HEK293 (cell line): Measurements from ENCODE around the gene MRPS18A.

Experiments
- CTCF ChIA-PET: fragments of 350-600 bp; formaldehyde crosslinking; extraction: SDS; loops from one replicate; lab custom pipeline; 2021; ENCODE audit warnings: antibody characterized with exemption; lab: Yijun Ruan, JAX
- POLR2A ChIA-PET: fragments of 300-600 bp; formaldehyde crosslinking; extraction: SDS; loops from one replicate; lab custom pipeline; 2020; ENCODE audit warnings: antibody characterized with exemption, inconsistent platforms; lab: Yijun Ruan, JAX
- H3K27ac ChIP-seq: fragments of 200-500 bp; sonication (Bioruptor generic); 2 replicates; pipeline ENCODE4 v1.5.1; 2014; ENCODE audit warnings: low read depth, low read length, control low read depth, inconsistent platforms; ENCODE audit errors: extremely low read depth
- H3K36me3 ChIP-seq, 2 experiments: fragments of 200-500 bp in 1 of 2; sonication (Bioruptor generic) in 1 of 2; 1 replicate in 1 of 2; 2 replicates in 1 of 2; pipeline ENCODE4 v1.5.1; 2014 to 2017; ENCODE audit warnings: inconsistent platforms in 2 of 2, low read length in 2 of 2; ENCODE audit not compliant: control insufficient read depth in 2 of 2, insufficient read depth in 1 of 2
- H3K4me1 ChIP-seq: fragments of 200-500 bp; sonication (Bioruptor generic); 2 replicates; pipeline ENCODE4 v1.5.1; 2014; ENCODE audit warnings: mild to moderate bottlenecking, low read length, inconsistent platforms; ENCODE audit not compliant: control insufficient read depth, insufficient read depth
- H3K4me3 ChIP-seq: 2 replicates; pipeline ENCODE4 v1.5.1; 2011; ENCODE audit warnings: low read depth, mild to moderate bottlenecking, control low read depth, low read length, moderate library complexity
- H3K9me3 ChIP-seq: fragments of 200-500 bp; sonication (Bioruptor generic); 2 replicates; pipeline ENCODE4 v1.5.1; 2014; ENCODE audit warnings: low read depth, low read length, inconsistent platforms; ENCODE audit not compliant: control insufficient read depth, insufficient read depth
- ATF2 ChIP-seq: fragments of 450-650 bp; formaldehyde crosslinking; IDR thresholded peaks from 2 replicates; pipeline ENCODE4 v1.5.1; 2016; ENCODE audit warnings: missing biosample characterization, missing genetic modification characterization, low read depth
- GLIS1 ChIP-seq: fragments of 450-650 bp; formaldehyde crosslinking; IDR thresholded peaks from 2 replicates; pipeline ENCODE4 v1.5.1; 2016; ENCODE audit warnings: missing biosample characterization, missing genetic modification characterization
- HOXC10 ChIP-seq: sonication (generic); formaldehyde crosslinking; IDR thresholded peaks from 2 replicates; pipeline ENCODE4 v1.8.1; 2023; ENCODE audit warnings: mild to moderate bottlenecking, missing genetic modification reagents
- KLF1 ChIP-seq: fragments of 450-650 bp; formaldehyde crosslinking; IDR thresholded peaks from 2 replicates; pipeline ENCODE4 v1.5.1; 2016; ENCODE audit warnings: missing biosample characterization, missing genetic modification characterization
- OSR2 ChIP-seq: fragments of 450-650 bp; formaldehyde crosslinking; IDR thresholded peaks from 2 replicates; pipeline ENCODE4 v1.5.1; 2016; ENCODE audit warnings: missing biosample characterization, missing genetic modification characterization
- OVOL3 ChIP-seq: fragments of 450-650 bp; formaldehyde crosslinking; IDR thresholded peaks from 2 replicates; pipeline ENCODE4 v1.5.1; 2016; ENCODE audit warnings: missing biosample characterization, missing genetic modification characterization
- TCF7L2 ChIP-seq: IDR thresholded peaks from 2 replicates; pipeline ENCODE4 v1.6.1; 2011; ENCODE audit warnings: low read depth, mild to moderate bottlenecking, inconsistent platforms, low read length, moderate library complexity, borderline replicate concordance
- ZBTB1 ChIP-seq: fragments of 450-650 bp; formaldehyde crosslinking; IDR thresholded peaks from 2 replicates; pipeline ENCODE4 v1.5.1; 2016; ENCODE audit warnings: missing biosample characterization, missing genetic modification characterization
- ZFHX2 ChIP-seq: fragments of 450-650 bp; formaldehyde crosslinking; conservative IDR thresholded peaks from 2 replicates; pipeline ENCODE4 v1.5.1; 2016; ENCODE audit warnings: missing biosample characterization, missing genetic modification characterization
- ZIC2 ChIP-seq: fragments of 450-650 bp; formaldehyde crosslinking; IDR thresholded peaks from 2 replicates; pipeline ENCODE4 v1.5.1; 2016; ENCODE audit warnings: missing biosample characterization, missing genetic modification characterization
- ZNF121 ChIP-seq: fragments of 450-650 bp; formaldehyde crosslinking; IDR thresholded peaks from 2 replicates; pipeline ENCODE4 v1.5.1; 2016; ENCODE audit warnings: missing biosample characterization, missing genetic modification characterization
- ZNF169 ChIP-seq: fragments of 450-650 bp; formaldehyde crosslinking; IDR thresholded peaks from 2 replicates; pipeline ENCODE4 v1.5.1; 2016; ENCODE audit warnings: missing biosample characterization, missing genetic modification characterization
- ZNF174 ChIP-seq: fragments of 450-650 bp; formaldehyde crosslinking; IDR thresholded peaks from 2 replicates; pipeline ENCODE4 v1.5.0; 2017; ENCODE audit warnings: missing biosample characterization, mild to moderate bottlenecking, missing genetic modification characterization
- ZNF24 ChIP-seq: fragments of 450-650 bp; formaldehyde crosslinking; IDR thresholded peaks from 2 replicates; pipeline ENCODE4 v1.5.1; 2016; ENCODE audit warnings: missing biosample characterization, missing genetic modification characterization
- ZNF26 ChIP-seq: fragments of 450-650 bp; formaldehyde crosslinking; IDR thresholded peaks from 2 replicates; pipeline ENCODE4 v1.5.1; 2016; ENCODE audit warnings: missing biosample characterization, missing genetic modification characterization
- ZNF341 ChIP-seq: fragments of 450-650 bp; formaldehyde crosslinking; IDR thresholded peaks from 2 replicates; pipeline ENCODE4; 2016; ENCODE audit warnings: low read depth, missing biosample characterization, missing genetic modification characterization
- ZNF398 ChIP-seq: fragments of 450-650 bp; formaldehyde crosslinking; IDR thresholded peaks from 2 replicates; pipeline ENCODE4 v1.5.1; 2017; ENCODE audit warnings: missing biosample characterization, missing genetic modification characterization
- ZNF585B ChIP-seq: fragments of 450-650 bp; formaldehyde crosslinking; IDR thresholded peaks from 2 replicates; pipeline ENCODE4 v1.5.1; 2016; ENCODE audit warnings: missing biosample characterization, missing genetic modification characterization
- ZNF677 ChIP-seq: fragments of 450-650 bp; IDR thresholded peaks from 2 replicates; pipeline ENCODE4 v1.5.0; 2018; ENCODE audit warnings: missing biosample characterization, mild to moderate bottlenecking, missing genetic modification characterization, moderate library complexity
- ZNF707 ChIP-seq: fragments of 450-650 bp; formaldehyde crosslinking; IDR thresholded peaks from 2 replicates; pipeline ENCODE4 v1.5.1; 2016; ENCODE audit warnings: missing biosample characterization, missing genetic modification characterization
- ZXDB ChIP-seq: fragments of 450-650 bp; formaldehyde crosslinking; IDR thresholded peaks from 2 replicates; pipeline ENCODE4 v1.5.1; 2016; ENCODE audit warnings: missing biosample characterization, missing genetic modification characterization
- TF ChIP-seq, protein P1 (sequence below): fragments of 450-650 bp; formaldehyde crosslinking; IDR thresholded peaks from 2 replicates; pipeline ENCODE4 v1.5.1; 2016; ENCODE audit warnings: missing biosample characterization, missing genetic modification characterization
- TF ChIP-seq, protein P2 (sequence below): fragments of 450-650 bp; formaldehyde crosslinking; IDR thresholded peaks from 2 replicates; pipeline ENCODE4 v1.5.1; 2016; ENCODE audit warnings: missing biosample characterization, missing genetic modification characterization
- TF ChIP-seq, protein P3 (sequence below): fragments of 450-650 bp; formaldehyde crosslinking; IDR thresholded peaks from 2 replicates; pipeline ENCODE4 v1.5.1; 2017; ENCODE audit warnings: missing biosample characterization, mild to moderate bottlenecking, missing genetic modification characterization, moderate library complexity

MRPS18A gene

DNA sequence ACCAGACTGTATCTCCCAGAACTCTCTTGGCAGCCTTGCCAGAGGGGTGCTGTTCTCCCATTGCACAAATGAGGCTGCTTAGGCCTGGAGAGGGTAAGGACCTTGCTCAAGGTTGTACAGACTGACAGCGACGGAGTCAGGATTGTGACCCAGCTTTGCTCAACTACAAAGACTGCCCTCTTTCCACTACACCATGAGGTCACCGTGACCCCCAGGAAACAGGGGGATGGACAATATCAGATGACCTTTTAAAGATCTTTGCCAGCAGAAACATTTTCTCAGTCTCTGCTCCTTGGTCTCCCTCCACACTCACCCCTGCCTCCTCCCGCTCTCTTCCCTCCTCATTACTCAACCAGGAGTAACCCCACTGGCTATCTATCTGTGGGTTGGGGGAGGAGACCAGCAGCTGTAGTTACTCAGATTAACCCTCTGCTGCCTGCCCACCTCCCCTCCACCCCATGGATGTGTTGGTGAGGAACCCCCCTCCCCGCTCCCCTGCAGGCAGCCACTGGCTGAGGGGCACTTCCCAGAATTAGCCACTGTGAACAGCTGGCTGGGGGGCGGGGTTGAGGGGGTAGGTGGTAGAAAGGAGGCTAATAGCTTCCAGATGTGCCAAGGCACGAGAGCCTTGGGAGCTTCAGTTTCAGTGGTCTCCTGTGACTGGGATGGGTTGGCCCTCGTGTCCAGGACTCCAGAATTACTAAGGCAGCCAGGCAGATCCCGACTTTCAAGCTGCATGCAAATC lies 26.9 kb upstream of the MRPS18A start:
- H3K9me3 ChIP-seq, result no peaks in the 10 kb centered on the region
- no peak overlapping the region for H3K4me3 ChIP-seq
- no peaks in the 10 kb centered on the region for H3K4me1 ChIP-seq
- ChIA-PET POLR2A (interaction anchor here (1.2 kb wide), 1 partner anchor 10 kb away, joined by 5 read pairs; no protein-coding TSS in a partner anchor), CTCF (interaction anchor here (1.0 to 2.3 kb wide), 5 partner anchors 10 to 437 kb away, joined by 3 to 22 read pairs (median 4); no protein-coding TSS in a partner anchor)
- no peak overlapping the region for H3K27ac ChIP-seq
- TF ChIP-seq ZNF677 (tag by site-specific recombination) (no peak), ZXDB (tag by site-specific recombination) (no peak), ATF2 (tag by site-specific recombination) (0 out of 2 replicates have a peak, but pooled peaks have one; percentile 4), ZNF121 (no peak), GLIS1 (tag by site-specific recombination) (peak; percentile 66; the same call in 1 of the 2 replicates), HOXC10 (no peak), ZBTB1 (no peak), ZNF585B (tag by site-specific recombination) (no peak), KLF1 (tag by site-specific recombination) (0 out of 2 replicates have a peak, but pooled peaks have one; percentile 33), ZNF24 (tag by site-specific recombination) (no peak), ZNF169 (tag by site-specific recombination) (no peak), ZNF398 (tag by site-specific recombination) (peak; percentile 80), ZNF341 (tag by site-specific recombination) (0 out of 2 replicates have a peak, but pooled peaks have one; percentile 24), ZNF707 (tag by site-specific recombination) (no peak), ZIC2 (tag by site-specific recombination) (peak; percentile 54), ZNF26 (tag by site-specific recombination) (no peak), OVOL3 (tag by site-specific recombination) (no peak), OSR2 (tag by site-specific recombination) (0 out of 2 replicates have a peak, but pooled peaks have one; percentile 16), TCF7L2 (no peak), ZNF174 (tag by site-specific recombination) (no peak), ZFHX2 (tag by site-specific recombination) (peak; percentile 84)
- TF ChIP-seq, protein P1, sequence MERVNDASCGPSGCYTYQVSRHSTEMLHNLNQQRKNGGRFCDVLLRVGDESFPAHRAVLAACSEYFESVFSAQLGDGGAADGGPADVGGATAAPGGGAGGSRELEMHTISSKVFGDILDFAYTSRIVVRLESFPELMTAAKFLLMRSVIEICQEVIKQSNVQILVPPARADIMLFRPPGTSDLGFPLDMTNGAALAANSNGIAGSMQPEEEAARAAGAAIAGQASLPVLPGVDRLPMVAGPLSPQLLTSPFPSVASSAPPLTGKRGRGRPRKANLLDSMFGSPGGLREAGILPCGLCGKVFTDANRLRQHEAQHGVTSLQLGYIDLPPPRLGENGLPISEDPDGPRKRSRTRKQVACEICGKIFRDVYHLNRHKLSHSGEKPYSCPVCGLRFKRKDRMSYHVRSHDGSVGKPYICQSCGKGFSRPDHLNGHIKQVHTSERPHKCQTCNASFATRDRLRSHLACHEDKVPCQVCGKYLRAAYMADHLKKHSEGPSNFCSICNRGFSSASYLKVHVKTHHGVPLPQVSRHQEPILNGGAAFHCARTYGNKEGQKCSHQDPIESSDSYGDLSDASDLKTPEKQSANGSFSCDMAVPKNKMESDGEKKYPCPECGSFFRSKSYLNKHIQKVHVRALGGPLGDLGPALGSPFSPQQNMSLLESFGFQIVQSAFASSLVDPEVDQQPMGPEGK, result peak; percentile 57
- TF ChIP-seq, protein P2, sequence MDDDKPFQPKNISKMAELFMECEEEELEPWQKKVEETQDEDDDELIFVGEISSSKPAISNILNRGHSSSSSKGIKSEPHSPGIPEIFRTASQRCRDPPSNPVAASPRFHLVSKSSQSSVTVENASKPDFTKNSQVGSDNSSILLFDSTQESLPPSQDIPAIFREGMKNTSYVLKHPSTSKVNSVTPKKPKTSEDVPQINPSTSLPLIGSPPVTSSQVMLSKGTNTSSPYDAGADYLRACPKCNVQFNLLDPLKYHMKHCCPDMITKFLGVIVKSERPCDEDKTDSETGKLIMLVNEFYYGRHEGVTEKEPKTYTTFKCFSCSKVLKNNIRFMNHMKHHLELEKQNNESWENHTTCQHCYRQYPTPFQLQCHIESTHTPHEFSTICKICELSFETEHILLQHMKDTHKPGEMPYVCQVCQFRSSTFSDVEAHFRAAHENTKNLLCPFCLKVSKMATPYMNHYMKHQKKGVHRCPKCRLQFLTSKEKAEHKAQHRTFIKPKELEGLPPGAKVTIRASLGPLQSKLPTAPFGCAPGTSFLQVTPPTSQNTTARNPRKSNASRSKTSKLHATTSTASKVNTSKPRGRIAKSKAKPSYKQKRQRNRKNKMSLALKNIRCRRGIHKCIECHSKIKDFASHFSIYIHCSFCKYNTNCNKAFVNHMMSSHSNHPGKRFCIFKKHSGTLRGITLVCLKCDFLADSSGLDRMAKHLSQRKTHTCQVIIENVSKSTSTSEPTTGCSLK, result no peak
- TF ChIP-seq, protein P3, sequence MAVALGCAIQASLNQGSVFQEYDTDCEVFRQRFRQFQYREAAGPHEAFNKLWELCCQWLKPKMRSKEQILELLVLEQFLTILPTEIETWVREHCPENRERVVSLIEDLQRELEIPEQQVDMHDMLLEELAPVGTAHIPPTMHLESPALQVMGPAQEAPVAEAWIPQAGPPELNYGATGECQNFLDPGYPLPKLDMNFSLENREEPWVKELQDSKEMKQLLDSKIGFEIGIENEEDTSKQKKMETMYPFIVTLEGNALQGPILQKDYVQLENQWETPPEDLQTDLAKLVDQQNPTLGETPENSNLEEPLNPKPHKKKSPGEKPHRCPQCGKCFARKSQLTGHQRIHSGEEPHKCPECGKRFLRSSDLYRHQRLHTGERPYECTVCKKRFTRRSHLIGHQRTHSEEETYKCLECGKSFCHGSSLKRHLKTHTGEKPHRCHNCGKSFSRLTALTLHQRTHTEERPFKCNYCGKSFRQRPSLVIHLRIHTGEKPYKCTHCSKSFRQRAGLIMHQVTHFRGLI (tag by site-specific recombination), result no peak
- H3K36me3 ChIP-seq, result no peaks in the 10 kb centered on the region
